ENCODE results near the gene SREBF2.

SREBF2 gene

GRCh38 chr22:41932353-41932752 lies 99.4 kb downstream of the SREBF2 start:
- TF ChIP-seq, protein P1, sequence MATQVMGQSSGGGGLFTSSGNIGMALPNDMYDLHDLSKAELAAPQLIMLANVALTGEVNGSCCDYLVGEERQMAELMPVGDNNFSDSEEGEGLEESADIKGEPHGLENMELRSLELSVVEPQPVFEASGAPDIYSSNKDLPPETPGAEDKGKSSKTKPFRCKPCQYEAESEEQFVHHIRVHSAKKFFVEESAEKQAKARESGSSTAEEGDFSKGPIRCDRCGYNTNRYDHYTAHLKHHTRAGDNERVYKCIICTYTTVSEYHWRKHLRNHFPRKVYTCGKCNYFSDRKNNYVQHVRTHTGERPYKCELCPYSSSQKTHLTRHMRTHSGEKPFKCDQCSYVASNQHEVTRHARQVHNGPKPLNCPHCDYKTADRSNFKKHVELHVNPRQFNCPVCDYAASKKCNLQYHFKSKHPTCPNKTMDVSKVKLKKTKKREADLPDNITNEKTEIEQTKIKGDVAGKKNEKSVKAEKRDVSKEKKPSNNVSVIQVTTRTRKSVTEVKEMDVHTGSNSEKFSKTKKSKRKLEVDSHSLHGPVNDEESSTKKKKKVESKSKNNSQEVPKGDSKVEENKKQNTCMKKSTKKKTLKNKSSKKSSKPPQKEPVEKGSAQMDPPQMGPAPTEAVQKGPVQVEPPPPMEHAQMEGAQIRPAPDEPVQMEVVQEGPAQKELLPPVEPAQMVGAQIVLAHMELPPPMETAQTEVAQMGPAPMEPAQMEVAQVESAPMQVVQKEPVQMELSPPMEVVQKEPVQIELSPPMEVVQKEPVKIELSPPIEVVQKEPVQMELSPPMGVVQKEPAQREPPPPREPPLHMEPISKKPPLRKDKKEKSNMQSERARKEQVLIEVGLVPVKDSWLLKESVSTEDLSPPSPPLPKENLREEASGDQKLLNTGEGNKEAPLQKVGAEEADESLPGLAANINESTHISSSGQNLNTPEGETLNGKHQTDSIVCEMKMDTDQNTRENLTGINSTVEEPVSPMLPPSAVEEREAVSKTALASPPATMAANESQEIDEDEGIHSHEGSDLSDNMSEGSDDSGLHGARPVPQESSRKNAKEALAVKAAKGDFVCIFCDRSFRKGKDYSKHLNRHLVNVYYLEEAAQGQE (IDR thresholded peaks at IDR 0.05; ENCODE audit: insufficient replicate concordance, low read depth): no peak
- no peak for TF ChIP-seq SPI1 (IDR thresholded peaks at IDR 0.05; ENCODE audit: borderline replicate concordance, low read depth)
- TF ChIP-seq CTCF (IDR thresholded peaks at IDR 0.05; ENCODE audit: insufficient read depth, low read length): no peak
- TF ChIP-seq GABPA (IDR thresholded peaks at IDR 0.05; ENCODE audit: low read depth): no peak
- TF ChIP-seq POLR2AphosphoS5 (IDR thresholded peaks at IDR 0.05; ENCODE audit: low read depth): no peak; the same call in 1 of the 2 replicates
- Histone ChIP-seq H3K4me3 (replicated peaks; ENCODE audit: insufficient read depth, low read length) (no peak overlapping the region), H3K27ac (replicated peaks) (no peak overlapping the region), H3K27me3 (ENCODE audit: insufficient read depth, poor library complexity, severe bottlenecking) (no peaks in the 10 kb centered on the region)
- DNase-seq (ENCODE audit: low read depth in 1 of 2, low spot score in 1 of 2): no peak

GRCh38 chr22:41933411-41934177 lies 100.7 kb downstream of the SREBF2 start:
- no peak for DNase-seq (ENCODE audit: low read depth in 1 of 2, low spot score in 1 of 2)
- H3K27me3 ChIP-seq (ENCODE audit: insufficient read depth, poor library complexity, severe bottlenecking): no peaks in the 10 kb centered on the region
- no peak overlapping the region for H3K4me3 ChIP-seq (replicated peaks; ENCODE audit: insufficient read depth, low read length)
- TF ChIP-seq CTCF (IDR thresholded peaks at IDR 0.05; ENCODE audit: insufficient read depth, low read length) (no peak), POLR2AphosphoS5 (IDR thresholded peaks at IDR 0.05; ENCODE audit: low read depth) (peak; percentile 65; the same call in 1 of the 2 replicates), GABPA (IDR thresholded peaks at IDR 0.05; ENCODE audit: low read depth) (no peak), SPI1 (IDR thresholded peaks at IDR 0.05; ENCODE audit: borderline replicate concordance, low read depth) (peak; percentile 59; the same call in 1 of the 2 replicates)
- TF ChIP-seq, protein P1 (IDR thresholded peaks at IDR 0.05; ENCODE audit: insufficient replicate concordance, low read depth): no peak
- no peak overlapping the region for H3K27ac ChIP-seq (replicated peaks)

GRCh38 chr22:41934284-41935014 lies 101.5 kb downstream of the SREBF2 start:
- Histone ChIP-seq H3K4me3 (replicated peaks; ENCODE audit: insufficient read depth, low read length) (no peak overlapping the region), H3K27ac (replicated peaks) (no peak overlapping the region)

More at GRCh38 chr22:41934284-41935014, 101.5 kb downstream of the SREBF2 start:
- H3K27me3 ChIP-seq (ENCODE audit: insufficient read depth, poor library complexity, severe bottlenecking): no peaks in the 10 kb centered on the region
- DNase-seq (ENCODE audit: low read depth in 1 of 2, low spot score in 1 of 2): no peak
- no peak for TF ChIP-seq SPI1 (IDR thresholded peaks at IDR 0.05; ENCODE audit: borderline replicate concordance, low read depth)
- no peak for TF ChIP-seq GABPA (IDR thresholded peaks at IDR 0.05; ENCODE audit: low read depth)
- no peak for TF ChIP-seq CTCF (IDR thresholded peaks at IDR 0.05; ENCODE audit: insufficient read depth, low read length)
- TF ChIP-seq POLR2AphosphoS5 (IDR thresholded peaks at IDR 0.05; ENCODE audit: low read depth): no peak
- TF ChIP-seq, protein P1 (IDR thresholded peaks at IDR 0.05; ENCODE audit: insufficient replicate concordance, low read depth): no peak

Data from HL-60 (cell line).